Measurements from ENCODE around the gene FUT8.

Gene FUT8

GRCh38 chr14:65751510-65751909 is 339.0 kb downstream of the FUT8 start:
- no peaks in the 10 kb centered on the region for H3K9me3 ChIP-seq (ENCODE audit: control insufficient read depth in 1 of 2, low read length in 2 of 2)
- H3K4me3 ChIP-seq (ENCODE audit: low read depth in 1 of 2, low read length in 2 of 2), result no peak overlapping the region
- no peaks in the 10 kb centered on the region for H3K4me1 ChIP-seq (ENCODE audit: control insufficient read depth in 1 of 2, insufficient read depth in 2 of 2, low read length in 2 of 2)
- H3K27ac ChIP-seq (ENCODE audit: low read length), result no peak overlapping the region
- H3K36me3 ChIP-seq (ENCODE audit: control insufficient read depth in 1 of 2, insufficient read depth in 2 of 2, low read length in 2 of 2), result no peaks in the 10 kb centered on the region
- no peaks in the 10 kb centered on the region for H3K27me3 ChIP-seq (ENCODE audit: low read depth, low read length)

GRCh38 chr14:65753061-65753460 is 340.5 kb downstream of the FUT8 start:
- Histone ChIP-seq H3K4me1 (ENCODE audit: control insufficient read depth in 1 of 2, insufficient read depth in 2 of 2, low read length in 2 of 2) (no peaks in the 10 kb centered on the region), H3K27me3 (ENCODE audit: low read depth, low read length) (no peaks in the 10 kb centered on the region), H3K36me3 (ENCODE audit: control insufficient read depth in 1 of 2, insufficient read depth in 2 of 2, low read length in 2 of 2) (no peaks in the 10 kb centered on the region), H3K9me3 (ENCODE audit: control insufficient read depth in 1 of 2, low read length in 2 of 2) (no peaks in the 10 kb centered on the region), H3K4me3 (ENCODE audit: low read depth in 1 of 2, low read length in 2 of 2) (no peak overlapping the region), H3K27ac (ENCODE audit: low read length) (no peak overlapping the region)

GRCh38 chr14:65755331-65755730 is 342.8 kb downstream of the FUT8 start:
- H3K4me1 ChIP-seq (ENCODE audit: control insufficient read depth in 1 of 2, insufficient read depth in 2 of 2, low read length in 2 of 2), result no peaks in the 10 kb centered on the region
- H3K36me3 ChIP-seq (ENCODE audit: control insufficient read depth in 1 of 2, insufficient read depth in 2 of 2, low read length in 2 of 2), result no peaks in the 10 kb centered on the region
- H3K9me3 ChIP-seq (ENCODE audit: control insufficient read depth in 1 of 2, low read length in 2 of 2), result no peaks in the 10 kb centered on the region
- no peak overlapping the region for H3K27ac ChIP-seq (ENCODE audit: low read length)
- no peak overlapping the region for H3K4me3 ChIP-seq (ENCODE audit: low read depth in 1 of 2, low read length in 2 of 2)
- no peaks in the 10 kb centered on the region for H3K27me3 ChIP-seq (ENCODE audit: low read depth, low read length)

GRCh38 chr14:65756880-65757279 is 344.4 kb downstream of the FUT8 start:
- H3K36me3 ChIP-seq (ENCODE audit: control insufficient read depth in 1 of 2, insufficient read depth in 2 of 2, low read length in 2 of 2), result no peaks in the 10 kb centered on the region
- H3K27ac ChIP-seq (ENCODE audit: low read length), result no peak overlapping the region
- H3K9me3 ChIP-seq (ENCODE audit: control insufficient read depth in 1 of 2, low read length in 2 of 2), result no peaks in the 10 kb centered on the region
- H3K27me3 ChIP-seq (ENCODE audit: low read depth, low read length), result no peaks in the 10 kb centered on the region
- no peak overlapping the region for H3K4me3 ChIP-seq (ENCODE audit: low read depth in 1 of 2, low read length in 2 of 2)
- no peaks in the 10 kb centered on the region for H3K4me1 ChIP-seq (ENCODE audit: control insufficient read depth in 1 of 2, insufficient read depth in 2 of 2, low read length in 2 of 2)

- H3K9me3 ChIP-seq (ENCODE audit: control insufficient read depth in 1 of 2, low read length in 2 of 2), result no peaks in the 10 kb centered on the region
- no peaks in the 10 kb centered on the region for H3K36me3 ChIP-seq (ENCODE audit: control insufficient read depth in 1 of 2, insufficient read depth in 2 of 2, low read length in 2 of 2)
- H3K27me3 ChIP-seq (ENCODE audit: low read depth, low read length), result no peaks in the 10 kb centered on the region
- no peaks in the 10 kb centered on the region for H3K4me1 ChIP-seq (ENCODE audit: control insufficient read depth in 1 of 2, insufficient read depth in 2 of 2, low read length in 2 of 2)
- no peak overlapping the region for H3K4me3 ChIP-seq (ENCODE audit: low read depth in 1 of 2, low read length in 2 of 2)
- no peak overlapping the region for H3K27ac ChIP-seq (ENCODE audit: low read length)
These were observed 356.6 kb downstream of the FUT8 start for GRCh38 chr14:65769151-65769550.

GRCh38 chr14:65770681-65771080 is 358.2 kb downstream of the FUT8 start:
- Histone ChIP-seq H3K4me1 (ENCODE audit: control insufficient read depth in 1 of 2, insufficient read depth in 2 of 2, low read length in 2 of 2) (no peaks in the 10 kb centered on the region), H3K9me3 (ENCODE audit: control insufficient read depth in 1 of 2, low read length in 2 of 2) (no peaks in the 10 kb centered on the region), H3K27ac (ENCODE audit: low read length) (no peak overlapping the region), H3K4me3 (ENCODE audit: low read depth in 1 of 2, low read length in 2 of 2) (no peak overlapping the region), H3K36me3 (ENCODE audit: control insufficient read depth in 1 of 2, insufficient read depth in 2 of 2, low read length in 2 of 2) (no peaks in the 10 kb centered on the region), H3K27me3 (ENCODE audit: low read depth, low read length) (no peaks in the 10 kb centered on the region)

- Histone ChIP-seq H3K4me1 (ENCODE audit: control insufficient read depth in 1 of 2, insufficient read depth in 2 of 2, low read length in 2 of 2) (no peaks in the 10 kb centered on the region), H3K4me3 (ENCODE audit: low read depth in 1 of 2, low read length in 2 of 2) (no peak overlapping the region), H3K36me3 (ENCODE audit: control insufficient read depth in 1 of 2, insufficient read depth in 2 of 2, low read length in 2 of 2) (no peaks in the 10 kb centered on the region), H3K27me3 (ENCODE audit: low read depth, low read length) (no peaks in the 10 kb centered on the region), H3K27ac (ENCODE audit: low read length) (no peak overlapping the region), H3K9me3 (ENCODE audit: control insufficient read depth in 1 of 2, low read length in 2 of 2) (no peaks in the 10 kb centered on the region)
These were observed 358.7 kb downstream of the FUT8 start for GRCh38 chr14:65771271-65771670.

- no peak overlapping the region for H3K27ac ChIP-seq (ENCODE audit: low read length)
- H3K27me3 ChIP-seq (ENCODE audit: low read depth, low read length), result no peaks in the 10 kb centered on the region
- no peaks in the 10 kb centered on the region for H3K4me1 ChIP-seq (ENCODE audit: control insufficient read depth in 1 of 2, insufficient read depth in 2 of 2, low read length in 2 of 2)
- H3K9me3 ChIP-seq (ENCODE audit: control insufficient read depth in 1 of 2, low read length in 2 of 2), result no peaks in the 10 kb centered on the region
- no peak overlapping the region for H3K4me3 ChIP-seq (ENCODE audit: low read depth in 1 of 2, low read length in 2 of 2)
- no peaks in the 10 kb centered on the region for H3K36me3 ChIP-seq (ENCODE audit: control insufficient read depth in 1 of 2, insufficient read depth in 2 of 2, low read length in 2 of 2)
These were observed 359.9 kb downstream of the FUT8 start for GRCh38 chr14:65772466-65772865.

- no peaks in the 10 kb centered on the region for H3K36me3 ChIP-seq (ENCODE audit: control insufficient read depth in 1 of 2, insufficient read depth in 2 of 2, low read length in 2 of 2)
- H3K27me3 ChIP-seq (ENCODE audit: low read depth, low read length), result no peaks in the 10 kb centered on the region
- no peak overlapping the region for H3K4me3 ChIP-seq (ENCODE audit: low read depth in 1 of 2, low read length in 2 of 2)
- H3K27ac ChIP-seq (ENCODE audit: low read length), result no peak overlapping the region
- H3K9me3 ChIP-seq (ENCODE audit: control insufficient read depth in 1 of 2, low read length in 2 of 2), result no peaks in the 10 kb centered on the region
- no peaks in the 10 kb centered on the region for H3K4me1 ChIP-seq (ENCODE audit: control insufficient read depth in 1 of 2, insufficient read depth in 2 of 2, low read length in 2 of 2)
These were observed 360.5 kb downstream of the FUT8 start for GRCh38 chr14:65772921-65773574.

- no peaks in the 10 kb centered on the region for H3K9me3 ChIP-seq (ENCODE audit: control insufficient read depth in 1 of 2, low read length in 2 of 2)
- H3K27me3 ChIP-seq (ENCODE audit: low read depth, low read length), result no peaks in the 10 kb centered on the region
- no peaks in the 10 kb centered on the region for H3K4me1 ChIP-seq (ENCODE audit: control insufficient read depth in 1 of 2, insufficient read depth in 2 of 2, low read length in 2 of 2)
- H3K27ac ChIP-seq (ENCODE audit: low read length), result no peak overlapping the region
- no peak overlapping the region for H3K4me3 ChIP-seq (ENCODE audit: low read depth in 1 of 2, low read length in 2 of 2)
- no peaks in the 10 kb centered on the region for H3K36me3 ChIP-seq (ENCODE audit: control insufficient read depth in 1 of 2, insufficient read depth in 2 of 2, low read length in 2 of 2)
These were observed 361.5 kb downstream of the FUT8 start for GRCh38 chr14:65774041-65774440.

- Histone ChIP-seq H3K9me3 (ENCODE audit: control insufficient read depth in 1 of 2, low read length in 2 of 2) (no peaks in the 10 kb centered on the region), H3K36me3 (ENCODE audit: control insufficient read depth in 1 of 2, insufficient read depth in 2 of 2, low read length in 2 of 2) (no peaks in the 10 kb centered on the region), H3K4me3 (ENCODE audit: low read depth in 1 of 2, low read length in 2 of 2) (no peak overlapping the region), H3K27ac (ENCODE audit: low read length) (no peak overlapping the region), H3K4me1 (ENCODE audit: control insufficient read depth in 1 of 2, insufficient read depth in 2 of 2, low read length in 2 of 2) (no peaks in the 10 kb centered on the region), H3K27me3 (ENCODE audit: low read depth, low read length) (no peaks in the 10 kb centered on the region)
These were observed 363.8 kb downstream of the FUT8 start for GRCh38 chr14:65776193-65776852.

GRCh38 chr14:65780566-65780965 is 368.0 kb downstream of the FUT8 start:
- Histone ChIP-seq H3K4me1 (ENCODE audit: control insufficient read depth in 1 of 2, insufficient read depth in 2 of 2, low read length in 2 of 2) (no peaks in the 10 kb centered on the region), H3K9me3 (ENCODE audit: control insufficient read depth in 1 of 2, low read length in 2 of 2) (no peaks in the 10 kb centered on the region), H3K27ac (ENCODE audit: low read length) (no peak overlapping the region), H3K4me3 (ENCODE audit: low read depth in 1 of 2, low read length in 2 of 2) (no peak overlapping the region), H3K36me3 (ENCODE audit: control insufficient read depth in 1 of 2, insufficient read depth in 2 of 2, low read length in 2 of 2) (no peaks in the 10 kb centered on the region), H3K27me3 (ENCODE audit: low read depth, low read length) (no peaks in the 10 kb centered on the region)

All from muscle layer of duodenum (tissue), 2 donors.